GM19238 (cell line): ENCODE results near the gene RNF146.
"Not testable (repeated sequence)": the region's sequence is repeated elsewhere in the genome, so short reads cannot be mapped to it uniquely, and the experiment has no call there.

ENCODE experiments used
- DNase-seq: peaks from one replicate; pipeline ENCODE4 v3.0.0; 2011; ENCODE audit warnings: low spot score; ENCODE audit not compliant: insufficient read length

Gene RNF146

DNA sequence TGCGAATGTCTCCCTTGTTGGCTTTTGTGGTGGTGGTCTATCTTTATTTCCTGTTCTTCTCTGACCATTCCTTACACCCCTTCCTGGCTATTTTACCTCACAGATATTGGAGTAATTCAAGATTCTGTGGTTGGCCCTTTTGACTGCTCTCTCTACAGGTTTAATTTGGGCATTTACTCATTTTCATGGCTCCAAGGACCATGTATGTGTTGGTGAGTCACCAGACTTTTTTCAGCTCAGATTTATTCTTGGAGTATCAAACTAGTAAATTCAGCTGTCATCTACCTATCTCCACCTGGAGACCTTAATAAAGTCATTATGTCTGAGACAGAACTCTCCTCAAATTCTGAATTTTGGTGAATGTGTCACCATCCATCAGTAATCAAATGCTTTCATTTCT lies 15.5 kb downstream of the RNF146 start:
- DNase-seq = no peak

DNA sequence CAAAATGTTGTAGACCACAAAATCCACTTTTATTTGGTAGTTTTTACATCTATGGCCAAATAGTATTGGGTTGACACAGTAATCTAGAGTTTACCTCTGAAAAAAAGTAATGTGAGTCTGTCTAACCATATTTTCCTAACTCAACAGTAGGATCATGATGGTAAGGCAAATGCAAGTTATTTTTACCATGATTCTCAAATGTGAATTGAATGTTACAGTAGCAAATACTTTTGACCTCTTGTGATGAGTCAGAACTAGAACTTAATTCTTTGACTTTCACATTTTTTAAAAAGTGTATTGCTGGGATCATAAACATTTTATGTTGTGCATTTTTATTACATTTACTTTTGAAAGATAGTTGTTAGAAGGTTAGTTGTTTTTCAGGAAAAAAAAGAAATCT lies 22.0 kb downstream of the RNF146 start:
- DNase-seq = no peak

DNA sequence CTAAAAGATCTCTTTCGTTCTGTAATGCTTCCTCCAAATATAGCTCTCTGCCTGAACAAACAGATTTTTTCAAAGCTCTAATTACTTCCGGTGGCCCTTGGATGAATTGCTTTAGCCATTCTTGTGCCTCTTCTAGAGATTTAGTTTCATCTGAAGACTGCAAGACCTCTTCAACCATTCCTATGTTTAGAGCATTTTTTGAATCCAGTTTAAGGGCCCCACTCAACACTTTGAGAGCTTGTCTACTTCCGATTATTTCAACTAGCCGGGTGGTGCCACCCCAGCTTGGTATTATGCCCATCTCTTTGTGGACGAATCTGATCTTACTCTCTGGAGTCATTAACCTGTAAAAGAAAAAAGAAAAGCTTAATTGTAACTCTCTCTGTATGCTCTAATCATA lies 23.3 kb downstream of the RNF146 start:
- DNase-seq = no peak

DNA sequence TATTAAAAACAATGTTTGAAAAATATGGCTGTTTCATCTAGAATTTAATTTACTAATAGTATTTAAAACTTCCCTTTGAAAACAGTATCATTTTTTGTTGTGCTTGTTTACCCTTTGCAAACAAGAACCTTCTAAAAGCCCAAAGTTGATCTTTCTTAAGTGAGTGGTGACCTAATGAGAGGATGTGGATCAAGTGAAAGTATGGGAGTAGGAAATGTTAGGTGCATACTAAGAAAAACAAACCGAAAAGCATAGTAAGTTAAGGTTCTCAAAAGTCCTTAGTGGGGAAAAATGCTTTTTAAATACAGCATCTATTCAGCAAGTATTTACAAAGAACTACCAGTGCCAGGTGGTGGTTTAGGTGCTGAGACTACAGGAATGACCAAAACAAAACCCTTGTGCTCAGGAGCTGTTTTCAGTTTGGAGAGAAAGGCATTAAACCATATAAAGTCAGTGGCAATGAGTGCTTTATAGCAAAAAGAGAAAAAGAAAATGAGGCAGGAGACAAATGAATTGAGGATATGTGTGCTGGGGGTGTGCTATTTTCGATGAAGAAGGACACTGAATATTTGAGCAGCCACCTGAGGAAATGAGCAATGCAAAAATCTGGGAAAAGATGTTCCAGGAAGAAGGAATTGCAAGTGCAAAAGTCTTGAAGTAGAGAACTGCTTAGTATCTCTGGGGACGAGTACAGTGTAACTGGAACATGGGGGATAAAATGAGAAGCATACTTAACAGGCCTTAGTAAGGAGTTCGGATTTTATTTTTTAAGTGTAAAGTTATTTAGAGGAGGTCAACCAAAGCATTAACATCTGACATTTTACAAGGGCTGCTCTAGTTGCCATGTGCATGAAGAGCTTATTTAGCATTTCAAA lies 24.0 kb downstream of the RNF146 start:
- no peak for DNase-seq

DNA sequence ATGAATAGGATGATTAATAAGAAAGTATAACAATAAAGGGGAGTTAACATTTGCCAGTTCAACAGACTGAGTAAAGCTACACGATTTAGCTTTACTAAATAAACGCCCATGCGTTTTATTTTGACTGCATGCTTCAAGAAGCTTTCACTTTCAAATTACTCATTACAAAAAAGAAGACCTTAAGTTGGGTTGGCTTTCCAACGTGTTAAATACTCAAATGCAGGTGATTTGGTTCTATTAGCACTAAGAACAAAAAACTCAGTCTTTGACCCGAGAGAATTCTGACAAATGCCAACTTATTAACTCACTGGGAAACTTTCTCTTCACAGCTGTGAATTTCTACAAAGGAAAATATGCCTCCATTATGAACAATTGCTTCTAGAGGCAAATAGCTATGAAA lies 24.8 kb downstream of the RNF146 start:
- no peak for DNase-seq

DNA sequence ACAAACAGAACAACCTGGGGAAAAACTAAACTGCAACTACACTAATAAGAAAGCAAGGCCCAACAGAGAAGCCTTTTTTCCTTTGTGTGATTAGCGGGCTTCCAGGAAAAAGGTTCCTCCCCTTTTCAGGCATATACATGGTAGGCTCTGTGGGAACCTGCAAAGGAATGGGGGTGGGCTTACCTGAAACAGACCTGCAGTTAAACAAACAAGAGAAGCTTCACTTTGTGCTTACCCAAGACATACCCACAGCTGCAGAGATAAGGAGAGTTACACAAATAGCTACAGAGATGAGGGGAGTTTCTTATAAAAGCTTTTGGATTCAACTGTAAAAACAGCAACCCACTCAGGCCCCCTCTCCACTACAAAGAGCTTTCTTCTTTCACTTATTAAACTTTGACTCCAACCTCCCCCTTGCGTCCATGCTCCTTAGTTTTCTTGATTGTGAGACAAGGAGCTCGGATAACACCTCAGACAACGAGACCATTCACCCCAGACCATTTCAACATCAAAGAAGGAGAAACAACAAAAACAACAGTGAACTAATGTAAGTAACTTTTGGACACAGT lies 30.9 kb downstream of the RNF146 start:
- DNase-seq = no peak

DNA sequence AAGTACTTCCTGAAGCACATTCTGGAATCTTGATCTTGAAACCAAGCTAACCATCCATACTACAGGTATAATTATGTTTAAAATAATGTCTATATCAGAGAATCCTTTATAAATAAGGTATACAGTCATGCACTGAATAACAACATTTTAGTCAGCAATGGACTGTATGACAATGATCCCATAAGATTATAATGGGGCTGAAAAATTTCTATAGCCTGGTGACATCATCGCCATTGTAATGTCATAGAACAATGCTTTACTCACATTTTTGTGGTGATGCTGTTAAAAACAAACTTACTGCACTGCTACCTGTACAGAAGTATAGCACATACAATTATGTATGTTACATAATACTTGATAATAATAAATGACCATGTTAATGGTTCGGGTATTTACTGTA lies 31.8 kb downstream of the RNF146 start:
- DNase-seq = no peak

DNA sequence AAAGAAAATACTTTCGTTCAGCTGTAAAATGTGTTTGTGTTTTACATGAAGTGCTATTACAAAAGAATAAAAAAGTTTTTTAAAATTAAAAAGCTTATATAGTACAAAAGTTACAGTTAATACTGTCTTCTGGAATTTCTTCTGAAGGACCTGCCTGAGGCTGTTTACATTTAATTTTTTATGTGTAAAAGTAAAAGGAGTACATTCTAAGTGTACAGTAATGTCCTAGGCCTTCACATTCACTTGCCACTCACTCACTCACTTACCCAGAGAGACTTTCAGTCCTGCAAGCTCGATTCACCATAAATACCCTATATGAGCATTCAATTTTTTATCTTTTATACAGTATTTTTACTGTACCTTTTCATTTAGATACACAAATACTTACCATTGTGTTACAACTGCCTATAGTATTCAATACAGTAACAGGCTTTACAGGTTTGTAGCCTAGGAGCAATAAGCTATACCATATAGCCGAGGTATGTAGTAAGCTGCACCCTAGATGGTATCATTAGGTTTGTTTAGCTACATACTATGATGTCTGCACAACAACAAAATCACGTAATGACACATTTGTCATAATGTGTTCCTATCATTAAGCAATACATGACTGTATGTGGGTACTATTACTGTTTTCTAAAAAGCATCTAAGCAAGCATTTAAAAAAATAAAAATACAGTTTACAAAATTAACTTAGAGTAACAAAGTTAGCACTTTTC lies 33.0 kb downstream of the RNF146 start:
- no peak for DNase-seq

DNA sequence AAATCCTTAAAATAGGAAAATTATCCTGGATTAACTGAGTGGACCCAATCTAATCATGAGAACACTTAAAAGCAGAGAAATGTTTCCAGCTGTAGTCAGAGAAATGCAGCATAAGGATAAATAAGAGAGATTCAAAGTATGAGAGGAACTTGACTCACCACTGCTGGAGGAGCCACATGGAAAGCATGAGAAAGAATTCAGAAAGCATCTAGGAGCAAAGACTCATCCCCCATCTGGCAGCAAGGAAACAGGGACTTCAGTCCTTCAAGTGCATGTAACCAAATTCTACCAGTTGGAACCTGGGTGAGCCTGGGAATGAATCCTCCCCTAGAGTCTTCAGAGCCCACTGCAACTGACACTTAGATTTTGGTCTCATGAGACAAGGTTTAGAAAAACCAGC lies 33.7 kb downstream of the RNF146 start:
- no peak for DNase-seq

DNA sequence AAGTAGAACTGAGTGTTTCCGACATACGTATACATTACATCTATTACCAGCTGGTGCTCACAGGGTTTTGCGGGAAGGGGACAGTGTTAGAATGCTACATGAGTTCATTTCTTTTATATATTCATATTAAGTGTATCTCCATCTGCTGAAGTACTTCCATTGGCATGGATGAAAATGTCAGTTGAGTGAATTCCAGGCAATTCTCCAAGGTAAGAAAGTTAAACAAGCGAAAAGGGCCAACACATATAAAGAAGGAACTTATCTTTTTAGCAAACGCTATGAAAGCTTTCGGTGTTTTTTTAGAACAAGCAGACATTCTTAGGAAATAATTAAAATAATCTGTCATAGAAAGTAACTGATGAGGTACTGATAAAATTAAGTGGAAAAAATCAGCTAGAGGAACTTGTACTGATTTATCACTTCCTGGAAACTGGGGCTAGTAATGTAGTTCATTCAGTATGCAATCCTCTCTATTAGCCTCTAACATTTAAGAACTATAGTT lies 34.6 kb downstream of the RNF146 start:
- no peak for DNase-seq

DNA sequence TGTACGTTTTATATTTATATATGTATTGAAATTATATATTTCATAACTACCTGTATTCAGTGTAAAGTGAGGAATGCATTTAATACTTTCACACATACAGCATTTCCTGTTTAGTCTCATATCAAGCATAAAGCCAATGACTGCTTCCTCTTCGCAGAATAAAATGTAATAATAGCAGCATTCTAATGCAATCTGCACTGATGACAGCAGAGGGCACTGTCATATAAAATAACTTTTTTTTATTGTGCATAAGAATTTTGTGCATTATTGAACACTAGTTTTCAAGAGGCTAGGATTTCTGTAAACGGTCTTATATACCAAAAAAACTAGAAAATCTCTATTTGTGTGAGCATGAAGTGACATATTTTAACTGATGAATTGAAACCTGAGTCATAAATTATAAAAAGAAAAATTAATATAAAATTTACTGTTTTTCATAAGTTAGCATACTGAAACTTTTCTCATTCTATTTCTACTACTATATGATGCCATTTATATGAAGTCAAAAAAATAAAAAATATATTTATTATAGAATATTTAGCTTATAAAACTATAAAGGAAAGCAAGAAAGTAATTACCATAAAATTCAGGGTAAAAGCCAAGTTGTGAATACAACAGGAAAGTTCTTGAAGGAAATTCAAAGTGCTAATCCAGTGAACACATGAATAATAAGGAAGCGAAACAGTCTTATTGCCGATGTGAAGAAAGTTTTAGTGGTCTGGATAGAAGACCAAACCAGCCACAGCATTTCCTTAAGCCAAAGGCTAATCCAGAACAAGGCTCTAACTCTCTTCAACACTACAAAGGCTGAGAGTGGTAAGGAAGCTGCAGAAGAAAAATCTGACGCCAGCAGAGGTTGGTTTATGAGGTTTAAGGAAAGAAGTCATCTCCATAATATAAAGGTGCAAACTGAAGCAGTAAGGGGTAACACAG lies 36.3 kb downstream of the RNF146 start:
- DNase-seq = no peak

DNA sequence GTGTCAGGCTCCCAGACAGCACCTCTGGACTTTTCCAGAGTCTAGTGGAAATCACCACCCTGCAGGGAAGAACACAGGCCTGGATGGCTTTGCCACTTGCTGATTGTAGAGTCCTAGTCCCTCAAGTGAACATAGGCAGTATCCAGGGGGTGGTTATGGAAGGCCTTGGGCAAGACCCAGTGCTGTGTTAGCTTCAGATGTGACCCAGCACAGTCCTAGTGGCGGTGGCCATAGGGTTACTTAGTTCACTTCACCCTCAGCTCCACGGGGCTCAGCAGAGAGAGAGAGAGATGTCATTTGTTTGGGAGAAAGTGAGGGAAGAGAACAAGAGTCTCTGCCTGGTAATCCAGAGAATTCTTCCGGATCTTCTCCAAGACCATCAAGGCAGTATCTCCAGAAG lies 37.3 kb downstream of the RNF146 start:
- no peak for DNase-seq

DNA sequence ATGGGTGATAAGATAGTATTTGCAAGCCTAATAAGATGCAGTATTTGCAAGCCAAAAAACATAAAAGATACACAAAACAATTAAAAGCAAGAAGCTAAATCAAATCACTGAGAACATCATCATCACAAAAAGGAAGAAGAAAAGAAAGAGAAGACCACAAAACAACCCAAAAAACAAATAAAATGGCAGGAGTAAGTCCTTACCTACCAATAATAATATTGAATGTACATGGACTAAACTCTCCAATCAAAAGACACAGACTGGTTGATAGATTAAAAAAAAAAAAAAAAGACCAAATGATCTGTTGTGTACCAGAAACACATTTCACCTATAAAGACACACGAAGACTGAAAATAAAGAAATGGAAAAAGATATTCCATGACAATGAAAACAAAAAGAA lies 39.1 kb downstream of the RNF146 start:
- no peak for DNase-seq

DNA sequence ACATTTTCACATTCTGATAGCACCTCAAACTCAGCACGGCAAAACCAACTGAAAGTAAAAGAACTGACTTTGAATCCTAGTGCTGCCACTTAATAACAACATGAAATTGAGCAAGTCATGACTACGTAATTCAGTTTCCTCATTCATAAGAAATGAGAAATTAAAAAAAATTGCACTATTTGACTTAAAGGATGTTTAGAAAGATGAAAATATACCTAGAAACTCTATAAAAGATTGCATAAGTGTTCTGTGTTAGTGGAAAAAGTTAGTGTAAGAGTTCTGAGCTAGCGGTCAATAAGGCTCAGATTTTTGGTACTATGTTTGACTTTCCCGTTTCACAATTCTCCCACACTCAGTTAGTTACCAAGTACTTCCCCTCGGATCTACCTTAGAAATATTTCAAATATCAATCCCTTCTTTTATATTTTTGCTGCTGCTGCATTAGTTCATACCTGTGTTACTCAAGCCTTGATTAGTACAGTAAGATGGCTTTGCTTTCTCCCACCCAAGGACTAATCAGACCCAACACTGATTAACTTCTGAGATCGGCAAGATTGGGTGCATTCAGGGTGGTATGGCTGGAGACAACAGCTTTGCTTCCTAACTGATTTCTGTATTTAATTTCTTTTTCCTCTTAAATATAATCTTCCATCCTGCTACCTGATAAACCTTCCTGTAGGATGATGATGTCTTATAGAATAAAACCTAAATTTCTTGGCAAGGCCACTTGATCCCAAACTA lies 50.9 kb downstream of the RNF146 start:
- no peak for DNase-seq

DNA sequence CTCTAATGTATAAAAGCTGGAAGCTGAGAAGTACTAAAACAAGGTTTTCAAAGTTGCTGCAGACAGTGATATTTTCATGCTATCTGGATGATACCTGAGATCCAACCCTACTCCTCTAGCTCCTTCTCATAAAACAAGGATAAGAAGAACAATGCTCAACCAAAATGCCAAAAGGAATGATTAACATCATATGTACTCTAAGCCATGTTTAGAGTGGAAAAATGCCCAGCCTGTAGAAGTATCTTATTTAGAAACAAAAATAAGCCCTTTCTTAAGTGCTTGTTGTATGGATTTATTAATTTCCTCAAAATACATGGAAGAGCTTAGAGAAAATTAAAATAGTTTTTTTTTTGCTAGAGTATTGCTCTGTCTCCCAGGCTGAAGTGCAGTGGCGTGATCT lies 53.0 kb downstream of the RNF146 start:
- no peak for DNase-seq

DNA sequence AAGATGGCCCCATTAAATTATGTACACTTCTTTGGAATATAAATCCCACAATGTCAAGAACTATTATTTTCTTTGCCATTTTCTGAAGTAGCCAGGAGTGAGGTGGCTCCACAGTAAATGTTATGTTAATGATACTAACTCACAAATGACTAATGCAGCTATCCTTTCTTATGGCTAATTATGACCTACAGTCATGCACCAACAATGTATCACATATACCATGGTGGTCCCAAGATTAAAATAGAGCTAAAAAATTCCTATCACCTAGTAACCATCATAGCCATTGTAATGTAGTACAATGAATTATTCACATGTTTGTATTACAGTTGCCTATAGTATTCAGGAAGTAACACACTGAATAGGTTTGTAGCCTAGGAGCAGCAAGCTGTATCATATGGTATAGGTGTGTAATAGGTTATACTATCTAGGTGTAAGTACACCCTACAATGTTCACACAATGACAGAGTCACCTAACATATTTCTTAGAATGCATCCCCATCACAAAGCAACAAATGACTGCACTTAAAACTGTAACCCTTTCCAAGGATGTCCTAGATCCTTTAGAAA lies 61.5 kb downstream of the RNF146 start:
- DNase-seq = no peak

DNA sequence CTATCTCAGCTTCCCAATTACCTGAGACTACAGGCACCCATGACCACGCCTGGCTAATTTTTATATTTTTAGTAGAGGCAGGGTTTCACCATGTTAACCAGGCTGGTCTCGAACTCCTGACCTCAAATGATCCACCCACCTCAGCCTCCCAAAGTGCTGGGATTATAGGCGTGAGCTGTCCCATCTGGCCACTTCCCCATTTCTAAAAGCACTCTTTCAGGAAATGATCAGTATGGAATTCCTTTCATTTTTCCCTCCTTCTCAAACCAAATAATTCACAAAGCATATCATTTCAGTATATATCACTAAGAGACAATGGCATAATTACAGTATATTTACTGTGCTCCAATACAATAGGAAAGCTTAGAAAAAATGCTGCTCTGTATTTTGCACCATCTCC lies 64.6 kb downstream of the RNF146 start:
- not testable (repeated sequence) for DNase-seq

DNA sequence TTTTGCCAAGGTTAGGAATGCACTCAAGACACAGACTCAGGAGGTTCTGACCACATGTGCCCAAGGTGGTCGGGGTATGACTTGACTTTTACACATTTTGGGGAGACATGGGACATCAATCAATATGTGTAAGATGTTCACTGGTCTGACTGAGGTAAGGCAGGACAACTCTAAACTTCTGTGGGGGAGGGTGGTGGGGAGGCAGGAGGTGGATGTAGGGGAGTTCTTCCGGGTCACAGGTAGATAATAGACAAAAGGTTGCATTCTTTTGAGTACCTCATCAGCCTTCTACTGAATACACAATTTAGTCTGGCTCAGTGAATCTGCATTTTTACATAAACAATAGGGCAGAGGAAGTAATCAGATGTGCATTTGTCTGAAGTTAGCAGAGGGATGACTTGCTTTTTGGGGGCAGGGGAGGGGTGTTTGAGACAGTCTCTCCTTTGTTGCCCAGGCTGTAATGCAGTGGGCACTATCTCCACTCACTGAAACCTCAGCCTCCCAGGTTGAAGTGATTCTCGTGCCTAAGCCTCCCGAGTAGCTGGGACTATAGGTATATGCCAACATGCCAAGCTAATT lies 65.8 kb downstream of the RNF146 start:
- DNase-seq = no peak
